Measurements from ENCODE around the gene SUCLA2. TPM values are rescaled to one million over a fixed set of nuclear protein-coding genes. Genes with fewer than 3 reads are reported as not detected.

SUCLA2 gene
- total RNA-seq, 1 donor from 2014 or later = 160 TPM

GRCh38 chr13:48040049-48040448 lies 39.0 kb upstream of the SUCLA2 start:
- peaks cover 18% of the 10 kb centered on the region for H3K36me3 ChIP-seq
- no peaks in the 10 kb centered on the region for H3K9me3 ChIP-seq (replicated peaks)
- H3K4me1 ChIP-seq = peaks cover 25% of the 10 kb centered on the region
- no peak for DNase-seq
- no peak for TF ChIP-seq CTCF (IDR thresholded peaks at IDR 0.05; ENCODE audit: borderline replicate concordance)
- H3K27ac ChIP-seq (replicated peaks) = no peak overlapping the region
- intact Hi-C loops (cut with micrococcal nuclease) = no loop called here
- H3K4me3 ChIP-seq = no peak overlapping the region
- no peaks in the 10 kb centered on the region for H3K27me3 ChIP-seq (ENCODE audit: low read depth)

- no peak for DNase-seq
- Histone ChIP-seq H3K4me3 (peak overlapping the region; percentile 79), H3K9me3 (replicated peaks) (no peaks in the 10 kb centered on the region), H3K36me3 (peaks cover 18% of the 10 kb centered on the region), H3K4me1 (peaks cover 25% of the 10 kb centered on the region), H3K27ac (replicated peaks) (peak overlapping the region; percentile 99), H3K27me3 (ENCODE audit: low read depth) (no peaks in the 10 kb centered on the region)
- no peak for TF ChIP-seq CTCF (IDR thresholded peaks at IDR 0.05; ENCODE audit: borderline replicate concordance)
- intact Hi-C loops (cut with micrococcal nuclease) = no loop called here
Measured at GRCh38 chr13:48038761-48039160, 37.7 kb upstream of the SUCLA2 start.

GRCh38 chr13:48037346-48038173 lies 36.5 kb upstream of the SUCLA2 start, which contains the start of gene NUDT15:
TSS of gene NUDT15 (plus strand) at chr13:48037726. CDS start at chr13:48037747, 21 bp downstream.
- Histone ChIP-seq H3K36me3 (peaks cover 16% of the 10 kb centered on the region), H3K4me3 (peak within 1 kb of the TSS; percentile 79), H3K27ac (replicated peaks) (peak within 1 kb of the TSS; percentile 99), H3K27me3 (ENCODE audit: low read depth) (no peaks in the 10 kb centered on the region), H3K9me3 (replicated peaks) (no peaks in the 10 kb centered on the region), H3K4me1 (peaks cover 25% of the 10 kb centered on the region)
- intact Hi-C loops (cut with micrococcal nuclease) = no loop called here
- DNase-seq = peak; percentile 93
- TF ChIP-seq CTCF (IDR thresholded peaks at IDR 0.05; ENCODE audit: borderline replicate concordance) = peak; percentile 98

GRCh38 chr13:48029859-48030258 lies 28.8 kb upstream of the SUCLA2 start:
- H3K9me3 ChIP-seq (replicated peaks) = peaks cover 12% of the 10 kb centered on the region
- peaks cover 11% of the 10 kb centered on the region for H3K36me3 ChIP-seq
- H3K4me1 ChIP-seq = no peaks in the 10 kb centered on the region
- no peak overlapping the region for H3K27ac ChIP-seq (replicated peaks)
- TF ChIP-seq CTCF (IDR thresholded peaks at IDR 0.05; ENCODE audit: borderline replicate concordance) = no peak
- intact Hi-C loops (cut with micrococcal nuclease) = no loop called here
- H3K27me3 ChIP-seq (ENCODE audit: low read depth) = no peaks in the 10 kb centered on the region
- no peak for DNase-seq
- no peak overlapping the region for H3K4me3 ChIP-seq

GRCh38 chr13:48028066-48028465 lies 27.0 kb upstream of the SUCLA2 start:
- intact Hi-C loops (cut with micrococcal nuclease) = no loop called here
- Histone ChIP-seq H3K4me3 (no peak overlapping the region), H3K36me3 (peaks cover 11% of the 10 kb centered on the region), H3K27ac (replicated peaks) (no peak overlapping the region), H3K9me3 (replicated peaks) (peaks cover 15% of the 10 kb centered on the region), H3K27me3 (ENCODE audit: low read depth) (no peaks in the 10 kb centered on the region), H3K4me1 (no peaks in the 10 kb centered on the region)
- TF ChIP-seq CTCF (IDR thresholded peaks at IDR 0.05; ENCODE audit: borderline replicate concordance) = no peak
- DNase-seq = no peak

Data from left ventricle myocardium inferior (tissue), 1 donor.